GM21526 (cell line): ENCODE measurements around the gene PIM1.

Experiments used
- ATAC-seq: cut with Tn5 transposase; IDR thresholded peaks from one replicate; pipeline ENCODE4 v1.9.1; 2021; ENCODE audit warnings: moderate library complexity; ENCODE audit not compliant: unreplicated experiment, low FRiP score

Gene PIM1

GRCh38 chr6:37212268-37212667 is 42.3 kb downstream of the PIM1 start:
- ATAC-seq = no peak

- ATAC-seq = no peak
Observed at GRCh38 chr6:37218061-37218460, 48.1 kb downstream of the PIM1 start.

- ATAC-seq = no peak
Observed at GRCh38 chr6:37218511-37218910, 48.6 kb downstream of the PIM1 start.

- ATAC-seq = no peak
Observed at GRCh38 chr6:37221585-37222124, 51.7 kb downstream of the PIM1 start.

DNA sequence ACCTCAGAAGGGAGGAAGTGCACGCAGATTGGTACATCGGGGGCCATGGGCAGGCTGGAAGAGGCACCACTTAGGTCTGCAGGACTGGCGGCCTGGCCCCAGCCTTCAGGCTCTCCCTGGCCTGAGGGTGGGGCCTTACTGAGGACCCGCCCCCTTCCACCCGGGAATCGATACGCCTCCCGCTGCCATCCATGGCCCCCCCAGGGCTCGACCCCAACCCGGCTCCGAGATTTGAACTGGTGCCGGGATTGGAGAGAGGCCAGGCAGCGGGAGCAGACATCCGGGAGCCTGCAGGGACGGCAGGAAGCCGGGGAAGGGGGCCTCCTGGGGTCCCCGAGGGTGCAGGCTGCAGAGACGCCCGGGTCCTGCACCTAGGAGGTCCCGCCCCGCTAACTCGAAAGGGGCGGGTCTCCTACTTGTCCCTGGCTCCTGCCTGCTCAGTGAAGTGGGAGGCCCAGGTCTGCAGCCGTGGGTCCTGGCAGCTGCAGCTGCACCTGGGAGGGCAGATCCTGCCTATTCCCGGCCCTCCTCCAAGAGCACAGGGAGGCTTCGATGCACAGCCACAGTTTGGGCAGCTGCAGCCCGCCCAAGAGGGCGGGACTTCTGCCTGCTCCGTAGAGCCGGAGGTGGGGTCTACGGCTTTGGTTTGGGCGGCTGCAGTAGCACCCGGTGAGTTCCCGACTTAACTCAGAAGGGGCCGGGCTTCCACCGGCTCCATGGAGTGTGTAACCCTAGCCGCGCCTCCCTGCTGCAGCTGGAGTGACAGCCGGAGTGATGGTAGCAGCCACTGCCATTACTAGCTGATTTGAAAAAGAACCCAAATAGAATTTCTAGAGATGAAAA is 52.4 kb downstream of the PIM1 start:
- ATAC-seq = peak; percentile 74

- ATAC-seq = no peak
Observed at GRCh38 chr6:37222992-37223391, 53.0 kb downstream of the PIM1 start.
